ENCODE data around the gene KLHL3. TPM values are rescaled to one million over a fixed set of nuclear protein-coding genes. Genes with fewer than 3 reads are reported as not detected.

The KLHL3 gene
- total RNA-seq, 2 experiments from 2014 or later, result 24.1 to 27.1 TPM

DNA sequence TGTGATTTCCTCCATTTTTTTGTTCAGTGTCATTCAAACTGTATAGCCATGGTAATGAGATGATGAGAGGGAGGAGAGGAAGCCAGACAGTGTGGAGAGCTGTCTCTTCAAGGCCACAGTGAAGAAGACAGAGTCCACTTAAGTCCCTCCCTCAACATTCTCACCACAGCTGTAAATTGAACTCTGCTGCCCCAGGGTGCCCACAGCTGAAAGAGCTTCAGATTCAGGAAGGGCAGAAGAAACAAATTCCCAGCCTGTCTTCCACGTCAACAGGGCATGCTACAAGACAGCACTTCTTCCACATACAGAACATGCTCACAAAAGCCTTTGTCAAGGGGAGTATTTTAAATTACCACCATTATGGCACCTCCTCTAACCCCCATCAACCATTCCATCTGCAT lies 100.4 kb downstream of the KLHL3 start:
- no peaks in the 10 kb centered on the region for H3K9me3 Mint-ChIP-seq
- ChIA-PET POLR2A (no interaction called here), CTCF (interaction anchor here (1.4 kb wide), 1 partner anchor 17 kb away, joined by 3 read pairs; no protein-coding TSS in a partner anchor)
- no peaks in the 10 kb centered on the region for H3K4me1 Mint-ChIP-seq
- no peaks in the 10 kb centered on the region for H3K27me3 Mint-ChIP-seq
- H3K36me3 Mint-ChIP-seq (ENCODE audit: low read depth), result peaks cover 7% of the 10 kb centered on the region
- no peak overlapping the region for H3K27ac Mint-ChIP-seq
- DNase-seq, result no peak
- H3K4me3 Mint-ChIP-seq, result no peak overlapping the region

DNA sequence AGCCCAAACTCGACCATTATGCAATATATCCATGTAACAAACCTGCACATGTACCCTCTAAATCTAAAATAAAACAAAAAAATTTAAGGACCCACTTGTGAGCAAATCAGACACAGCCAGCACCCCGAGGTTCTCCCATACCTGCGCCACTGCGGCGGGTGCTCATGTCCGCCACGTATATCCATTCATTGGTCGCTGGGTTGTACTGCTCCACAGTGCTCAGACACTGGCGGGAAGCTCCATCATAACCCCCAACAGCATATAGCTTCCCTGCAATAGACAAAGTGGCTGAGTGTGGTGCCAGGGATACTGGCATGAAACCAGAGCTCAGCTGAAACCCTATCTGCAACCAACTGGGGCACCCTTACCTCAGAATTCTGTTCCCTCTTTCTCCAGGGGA lies 102.0 kb downstream of the KLHL3 start:
- Mint-ChIP-seq H3K4me1 (no peaks in the 10 kb centered on the region), H3K27me3 (no peaks in the 10 kb centered on the region), H3K9me3 (no peaks in the 10 kb centered on the region), H3K36me3 (ENCODE audit: low read depth) (peaks cover 5% of the 10 kb centered on the region), H3K4me3 (no peak overlapping the region), H3K27ac (no peak overlapping the region)
- CTCF ChIA-PET, result interaction anchor here (0.6 to 1.0 kb wide), 4 partner anchors 9 to 434 kb away, joined by 3 read pairs; no protein-coding TSS in a partner anchor
- DNase-seq, result no peak
- POLR2A ChIA-PET, result no interaction called here

DNA sequence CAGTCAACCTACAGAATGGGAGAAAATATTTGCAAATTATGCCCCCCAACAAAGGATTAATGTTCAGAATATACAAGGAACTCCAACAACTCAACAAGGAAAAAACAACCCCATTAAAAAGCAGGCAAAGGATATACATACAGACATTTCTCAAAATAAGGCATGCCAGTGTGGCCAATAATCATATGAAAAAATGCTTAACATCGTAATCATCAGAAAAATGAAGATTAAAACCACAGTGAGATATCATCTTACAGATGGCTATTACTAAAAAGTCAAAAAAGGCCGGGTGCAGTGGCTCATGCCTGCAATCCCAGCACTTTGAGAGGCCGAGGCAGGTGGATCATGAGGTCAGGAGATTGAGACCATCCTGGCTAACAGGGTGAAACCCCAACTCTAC lies 103.2 kb downstream of the KLHL3 start:
- DNase-seq, result no peak
- peaks cover 4% of the 10 kb centered on the region for H3K36me3 Mint-ChIP-seq (ENCODE audit: low read depth)
- ChIA-PET CTCF (no interaction called here), POLR2A (no interaction called here)
- H3K4me3 Mint-ChIP-seq, result no peak overlapping the region
- H3K27ac Mint-ChIP-seq, result no peak overlapping the region
- no peaks in the 10 kb centered on the region for H3K27me3 Mint-ChIP-seq
- no peaks in the 10 kb centered on the region for H3K4me1 Mint-ChIP-seq
- H3K9me3 Mint-ChIP-seq, result no peaks in the 10 kb centered on the region

DNA sequence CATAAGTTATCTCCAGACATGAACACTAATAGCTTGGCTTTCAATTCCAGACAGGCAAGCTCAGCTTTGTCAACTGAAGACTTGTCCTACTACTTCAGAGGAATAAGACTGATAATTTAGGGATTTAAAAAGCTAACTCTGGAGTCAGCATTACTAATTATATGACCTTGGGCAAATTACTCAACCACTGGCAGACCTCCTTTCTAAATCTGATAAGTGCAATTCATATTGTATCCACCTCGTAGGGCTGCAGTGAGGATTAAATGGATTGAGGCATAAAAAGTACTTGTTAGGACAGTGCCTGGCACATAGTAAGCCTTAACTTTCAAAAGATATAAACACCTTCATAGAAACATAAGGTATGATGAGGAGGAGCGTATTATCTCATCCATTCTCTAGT lies 104.4 kb downstream of the KLHL3 start:
- DNase-seq, result no peak
- ChIA-PET POLR2A (no interaction called here), CTCF (no interaction called here)
- Mint-ChIP-seq H3K27ac (no peak overlapping the region), H3K4me3 (no peak overlapping the region), H3K36me3 (ENCODE audit: low read depth) (peaks cover 4% of the 10 kb centered on the region), H3K9me3 (no peaks in the 10 kb centered on the region), H3K4me1 (no peaks in the 10 kb centered on the region), H3K27me3 (no peaks in the 10 kb centered on the region)

DNA sequence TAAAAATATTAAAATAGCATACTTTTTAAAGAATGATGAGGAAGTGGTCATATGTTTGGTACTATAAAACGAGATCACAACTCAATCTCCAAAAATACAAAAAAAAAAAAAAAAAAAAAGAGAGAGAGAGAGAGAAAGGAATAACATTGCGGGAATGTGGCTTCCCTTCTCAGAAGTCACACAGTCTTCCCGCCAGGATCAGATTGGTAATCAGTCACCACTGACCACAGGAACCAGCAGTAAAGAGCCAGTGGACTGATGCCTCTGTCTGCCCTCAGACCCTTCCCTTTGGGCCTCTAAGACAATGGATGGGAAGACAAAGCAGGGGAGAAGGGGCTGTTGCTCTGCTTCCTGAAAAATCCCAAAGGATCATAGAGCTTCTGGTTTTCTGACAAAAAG lies 104.9 kb downstream of the KLHL3 start:
- ChIA-PET CTCF (interaction anchor here (1.5 to 1.8 kb wide), 2 partner anchors 12 to 112 kb away, joined by 6 to 12 read pairs; no protein-coding TSS in a partner anchor), POLR2A (no interaction called here)

DNA sequence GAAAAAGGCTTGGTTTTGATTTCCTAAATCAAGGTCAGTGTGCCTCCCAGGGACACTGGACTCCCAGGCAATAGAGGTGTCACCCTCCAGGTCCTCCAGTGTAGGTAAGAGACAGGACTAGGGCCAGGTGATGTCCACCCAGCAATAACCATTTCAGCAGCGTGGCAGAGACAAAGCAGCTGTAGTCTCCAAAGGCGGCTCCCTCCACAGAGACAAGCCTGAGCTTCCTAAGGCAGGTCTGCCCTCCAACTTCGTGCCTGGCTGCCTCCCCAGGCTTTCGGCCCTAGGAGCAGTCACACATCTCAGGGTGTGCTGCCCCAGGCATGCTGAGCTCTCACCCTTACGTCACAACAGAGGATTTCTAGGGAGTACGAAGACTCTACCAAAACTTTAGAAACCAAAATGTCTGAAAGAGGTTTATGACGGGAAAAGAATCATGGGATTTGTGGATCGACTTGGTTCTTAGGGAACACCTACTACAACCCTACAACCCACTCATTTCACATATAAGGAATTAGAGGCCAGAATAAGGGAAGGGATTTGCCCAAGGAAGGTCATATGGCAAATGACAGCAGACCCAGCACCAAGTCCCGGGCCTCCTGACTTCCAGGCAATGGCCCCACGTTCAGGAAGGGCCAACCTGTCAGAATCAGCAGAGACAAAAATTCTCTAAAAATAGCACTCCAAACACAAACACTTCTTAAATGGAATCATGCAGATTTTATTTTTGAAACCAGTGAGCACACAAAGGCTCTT lies 105.5 kb downstream of the KLHL3 start:
- H3K4me3 Mint-ChIP-seq, result no peak overlapping the region
- ChIA-PET POLR2A (no interaction called here), CTCF (interaction anchor here (0.7 to 2.0 kb wide), 11 partner anchors 8 to 507 kb away, joined by 3 to 12 read pairs (median 4); no protein-coding TSS in a partner anchor)
- H3K27me3 Mint-ChIP-seq, result no peaks in the 10 kb centered on the region
- H3K36me3 Mint-ChIP-seq (ENCODE audit: low read depth), result peaks cover 4% of the 10 kb centered on the region
- no peaks in the 10 kb centered on the region for H3K9me3 Mint-ChIP-seq
- H3K27ac Mint-ChIP-seq, result no peak overlapping the region
- H3K4me1 Mint-ChIP-seq, result no peaks in the 10 kb centered on the region
- DNase-seq, result no peak

More for the DNA sequence above, 104.9 kb downstream of the KLHL3 start:
- Mint-ChIP-seq H3K4me1 (no peaks in the 10 kb centered on the region), H3K27me3 (no peaks in the 10 kb centered on the region), H3K4me3 (no peak overlapping the region), H3K36me3 (ENCODE audit: low read depth) (peaks cover 4% of the 10 kb centered on the region), H3K27ac (no peak overlapping the region), H3K9me3 (no peaks in the 10 kb centered on the region)
- no peak for DNase-seq

DNA sequence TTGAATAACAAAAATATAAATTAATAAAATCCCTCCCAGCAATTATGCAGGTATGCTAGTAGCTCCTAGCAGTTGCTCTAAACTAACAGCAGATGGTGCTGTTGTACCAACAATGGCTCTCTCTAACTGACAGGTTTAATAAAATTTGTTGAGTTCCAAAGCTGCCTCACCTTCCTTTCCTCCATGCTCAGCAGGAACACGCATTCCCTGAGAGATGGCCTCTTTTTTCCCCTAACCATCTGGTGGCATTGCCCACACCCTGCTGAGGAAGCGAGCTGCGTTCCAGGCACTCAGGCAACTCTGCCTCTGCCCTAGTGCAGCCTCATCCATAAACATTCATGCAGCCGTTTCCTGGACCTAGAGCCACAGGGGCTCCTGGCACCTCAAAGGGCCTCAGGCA lies 106.2 kb downstream of the KLHL3 start:
- Mint-ChIP-seq H3K36me3 (ENCODE audit: low read depth) (peaks cover 4% of the 10 kb centered on the region), H3K27me3 (no peaks in the 10 kb centered on the region), H3K9me3 (no peaks in the 10 kb centered on the region), H3K27ac (peak overlapping the region; percentile 48), H3K4me1 (no peaks in the 10 kb centered on the region), H3K4me3 (no peak overlapping the region)
- ChIA-PET POLR2A (no interaction called here), CTCF (interaction anchor here (0.7 to 2.0 kb wide), 12 partner anchors 9 to 507 kb away, joined by 3 to 12 read pairs (median 4); no protein-coding TSS in a partner anchor)
- DNase-seq, result peak; percentile 46

DNA sequence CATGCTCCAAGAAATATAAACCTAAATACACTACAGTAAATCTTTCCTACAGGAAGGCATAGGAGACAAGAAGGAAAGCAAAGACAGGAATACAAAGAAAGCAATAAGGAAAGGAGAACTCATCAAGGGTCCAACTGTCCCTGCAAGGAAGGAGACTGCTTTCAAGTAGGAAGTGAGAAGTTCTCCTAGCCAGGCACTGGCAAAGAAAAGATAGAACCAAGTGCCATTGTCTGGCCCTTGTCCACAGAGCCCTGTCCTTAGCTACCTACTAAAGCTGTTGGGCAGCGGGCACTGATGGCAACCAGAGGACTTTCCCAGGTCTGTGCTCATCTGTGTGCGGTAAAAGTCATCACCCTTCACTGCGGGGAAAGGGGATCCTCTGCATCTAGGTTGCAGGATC lies 108.2 kb downstream of the KLHL3 start:
- ChIA-PET CTCF (no interaction called here), POLR2A (no interaction called here)
- Mint-ChIP-seq H3K9me3 (no peaks in the 10 kb centered on the region), H3K27ac (no peak overlapping the region), H3K4me1 (no peaks in the 10 kb centered on the region), H3K4me3 (no peak overlapping the region), H3K36me3 (ENCODE audit: low read depth) (no peaks in the 10 kb centered on the region), H3K27me3 (no peaks in the 10 kb centered on the region)
- DNase-seq, result no peak

DNA sequence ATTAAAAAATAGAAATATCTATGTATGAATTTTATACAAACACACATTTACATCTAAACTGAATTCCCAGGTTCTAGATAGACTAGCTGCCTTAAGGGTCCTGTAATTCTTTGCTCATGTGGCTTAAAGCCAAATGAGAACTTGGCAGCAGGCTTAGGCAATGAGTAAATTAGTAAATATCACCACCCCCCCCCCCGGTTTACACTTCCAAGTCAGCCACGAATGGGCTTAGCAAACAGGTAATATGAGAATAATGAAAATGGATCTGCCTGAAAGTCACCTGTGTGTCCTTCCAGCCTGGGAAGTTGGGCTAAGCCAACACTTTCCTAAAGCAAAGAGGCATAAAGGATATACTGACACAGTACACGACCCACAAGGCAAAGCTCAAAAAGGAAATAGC lies 108.6 kb downstream of the KLHL3 start:
- no peaks in the 10 kb centered on the region for H3K4me1 Mint-ChIP-seq
- ChIA-PET CTCF (interaction anchor here (0.7 kb wide), 1 partner anchor 123 kb away, joined by 3 read pairs; no protein-coding TSS in a partner anchor), POLR2A (no interaction called here)
- H3K27ac Mint-ChIP-seq, result no peak overlapping the region
- no peaks in the 10 kb centered on the region for H3K36me3 Mint-ChIP-seq (ENCODE audit: low read depth)
- no peak for DNase-seq
- H3K27me3 Mint-ChIP-seq, result no peaks in the 10 kb centered on the region
- H3K9me3 Mint-ChIP-seq, result no peaks in the 10 kb centered on the region
- no peak overlapping the region for H3K4me3 Mint-ChIP-seq

DNA sequence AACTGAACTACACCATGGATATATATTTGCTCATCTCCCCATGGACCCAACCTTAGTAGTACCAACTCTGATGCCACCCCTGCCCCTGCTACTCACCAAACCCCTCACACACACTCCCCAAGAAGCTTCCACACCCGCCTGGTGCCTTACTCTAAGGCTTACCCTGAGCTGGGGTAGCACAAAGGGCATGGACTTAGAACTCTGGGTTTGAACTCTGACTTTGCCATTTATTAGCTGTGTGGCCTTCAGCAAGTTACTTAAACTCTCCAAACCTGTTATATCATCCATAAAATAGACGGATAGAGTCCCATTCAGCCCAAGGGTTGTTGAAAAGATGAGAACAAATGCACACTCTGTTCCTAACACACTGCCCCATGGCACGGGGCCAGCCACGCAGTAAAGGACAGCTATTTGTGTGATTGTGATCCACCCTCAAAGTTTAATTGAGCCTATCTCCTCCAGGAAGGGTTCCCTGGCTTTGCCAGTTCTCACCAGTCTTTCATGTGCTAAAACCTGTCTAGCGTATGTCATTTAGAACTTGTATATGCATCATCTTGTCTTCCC lies 111.0 kb downstream of the KLHL3 start:
- ChIA-PET CTCF (no interaction called here), POLR2A (no interaction called here)

DNA sequence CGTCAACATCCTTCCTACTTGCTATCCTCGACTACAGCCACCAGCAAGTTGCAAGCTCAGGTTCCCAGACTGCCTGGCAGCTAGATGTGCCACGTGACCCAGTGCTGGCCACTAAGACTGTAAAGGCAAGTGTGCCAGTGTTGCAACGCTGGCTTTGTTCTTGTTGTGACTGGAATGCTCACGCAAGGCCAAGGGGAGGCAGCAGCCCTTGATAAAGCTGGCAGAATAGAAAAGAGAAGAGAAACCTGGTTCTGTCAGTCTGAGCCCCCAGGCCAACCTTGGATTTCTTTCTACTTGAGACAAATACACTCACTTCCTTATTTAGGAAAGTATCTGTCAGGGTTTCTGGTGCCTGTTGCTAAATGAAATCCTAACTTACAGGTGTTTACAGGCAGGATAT lies 113.0 kb downstream of the KLHL3 start:
- H3K27ac Mint-ChIP-seq, result no peak overlapping the region
- no peak overlapping the region for H3K4me3 Mint-ChIP-seq
- H3K4me1 Mint-ChIP-seq, result no peaks in the 10 kb centered on the region
- ChIA-PET POLR2A (no interaction called here), CTCF (no interaction called here)
- peaks cover 3% of the 10 kb centered on the region for H3K36me3 Mint-ChIP-seq (ENCODE audit: low read depth)
- no peaks in the 10 kb centered on the region for H3K9me3 Mint-ChIP-seq
- DNase-seq, result no peak
- no peaks in the 10 kb centered on the region for H3K27me3 Mint-ChIP-seq

More for the DNA sequence above, 111.0 kb downstream of the KLHL3 start:
- H3K27me3 Mint-ChIP-seq, result no peaks in the 10 kb centered on the region
- H3K4me1 Mint-ChIP-seq, result no peaks in the 10 kb centered on the region
- DNase-seq, result no peak
- H3K9me3 Mint-ChIP-seq, result no peaks in the 10 kb centered on the region
- H3K36me3 Mint-ChIP-seq (ENCODE audit: low read depth), result peaks cover 3% of the 10 kb centered on the region
- no peak overlapping the region for H3K4me3 Mint-ChIP-seq
- no peak overlapping the region for H3K27ac Mint-ChIP-seq

DNA sequence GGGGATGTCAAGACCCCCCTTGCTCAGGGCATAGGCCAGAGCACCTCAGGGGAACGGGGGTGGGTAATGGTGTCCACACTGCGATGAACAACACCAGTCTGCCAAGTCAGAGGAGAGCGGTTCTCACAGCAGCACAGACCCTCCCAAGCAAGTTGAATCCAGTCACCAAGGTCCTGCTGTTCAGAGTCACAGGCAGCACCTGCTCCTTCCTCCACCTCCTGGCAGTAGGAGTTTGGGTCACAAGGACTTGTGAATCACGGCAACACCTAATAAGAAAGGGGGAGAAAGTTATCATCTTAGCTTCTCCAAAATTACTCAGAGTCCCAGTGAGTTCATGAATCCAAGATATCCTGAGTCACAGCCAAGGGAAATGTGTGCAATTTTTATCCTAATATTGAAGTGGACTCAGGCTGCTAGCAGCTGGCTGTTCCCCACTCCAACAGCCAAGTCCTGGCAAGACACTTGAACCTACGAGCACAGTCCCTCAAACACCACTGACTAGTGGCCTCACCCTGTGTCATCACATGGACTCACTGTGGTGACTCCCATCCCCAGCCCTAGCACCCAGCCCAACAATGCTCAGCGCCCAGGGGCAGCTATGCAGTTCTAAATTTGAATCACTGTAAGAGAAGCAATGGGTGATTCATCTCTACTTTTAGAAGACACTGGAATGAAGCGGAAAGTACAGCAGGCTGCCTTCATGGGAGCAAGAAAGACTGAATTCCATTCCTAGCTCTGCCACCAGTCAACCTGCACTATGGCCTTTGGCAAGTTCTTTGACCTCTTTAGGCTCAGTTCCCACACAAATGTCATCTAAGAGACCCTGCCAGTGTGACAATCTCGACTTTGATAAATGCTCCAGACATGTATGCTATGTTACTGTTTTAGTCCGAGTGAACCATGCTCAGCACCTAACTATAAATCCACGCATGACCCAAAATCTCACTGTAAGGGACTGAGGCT lies 113.7 kb downstream of the KLHL3 start:
- Mint-ChIP-seq H3K4me1 (no peaks in the 10 kb centered on the region), H3K9me3 (no peaks in the 10 kb centered on the region), H3K27me3 (no peaks in the 10 kb centered on the region), H3K27ac (no peak overlapping the region), H3K4me3 (no peak overlapping the region), H3K36me3 (ENCODE audit: low read depth) (peaks cover 3% of the 10 kb centered on the region)
- ChIA-PET POLR2A (no interaction called here), CTCF (interaction anchor here (0.6 kb wide), 1 partner anchor 91 kb away, joined by 3 read pairs; no protein-coding TSS in a partner anchor)
- DNase-seq, result no peak

DNA sequence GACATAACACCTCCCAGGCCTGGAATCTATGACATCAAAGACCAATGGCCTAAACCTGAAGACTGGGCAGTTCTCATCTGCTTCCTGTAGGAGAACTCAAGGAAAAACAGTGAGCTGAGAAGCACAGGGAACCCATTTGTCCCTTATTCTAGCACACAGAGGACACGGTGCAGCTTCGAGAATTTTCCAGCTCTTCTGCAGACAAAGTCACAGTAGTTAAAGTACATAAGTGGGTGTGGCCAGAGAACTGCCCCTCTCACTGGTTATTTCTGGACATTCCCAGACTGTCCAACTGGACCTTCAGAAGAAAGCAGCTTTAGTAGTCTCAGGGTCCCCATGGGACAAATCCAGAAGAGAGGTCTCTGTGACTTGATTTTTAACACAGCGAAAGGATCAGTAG lies 114.6 kb downstream of the KLHL3 start:
- ChIA-PET CTCF (no interaction called here), POLR2A (no interaction called here)
- Mint-ChIP-seq H3K9me3 (no peaks in the 10 kb centered on the region), H3K36me3 (ENCODE audit: low read depth) (peaks cover 3% of the 10 kb centered on the region), H3K4me1 (no peaks in the 10 kb centered on the region), H3K27me3 (no peaks in the 10 kb centered on the region), H3K27ac (no peak overlapping the region), H3K4me3 (no peak overlapping the region)
- DNase-seq, result no peak
